ENCODE measurements around the gene MIP. TPM values are rescaled to one million over a fixed set of nuclear protein-coding genes. Genes with fewer than 3 reads are reported as not detected.
"Not testable (repeated sequence)": the region's sequence is repeated elsewhere in the genome, so short reads cannot be mapped to it uniquely, and the experiment has no call there.

The MIP gene
- total RNA-seq, 1 donor from 2014 or later: 0.24 TPM

GRCh38 chr12:56410768-56411167, 43.7 kb downstream of the MIP start:
- DNase-seq (ENCODE audit: low read depth): no peak

GRCh38 chr12:56408799-56409417, 45.5 kb downstream of the MIP start:
- no peak for DNase-seq (ENCODE audit: low read depth)

- DNase-seq (ENCODE audit: low read depth): not testable (repeated sequence)
These were observed 50.2 kb downstream of the MIP start for GRCh38 chr12:56404227-56404626.

GRCh38 chr12:56401612-56402011, 52.8 kb downstream of the MIP start:
- not testable (repeated sequence) for DNase-seq (ENCODE audit: low read depth)

- DNase-seq (ENCODE audit: low read depth): not testable (repeated sequence)
These were observed 53.3 kb downstream of the MIP start for GRCh38 chr12:56401125-56401524.

Other genes with a start within 250 kb of the MIP start
- gene RNF41, start 232.7 kb downstream of the MIP start, total RNA-seq: 90.4 and 121 TPM in 2 replicates
- 29.2 and 32.0 TPM in 2 replicates for gene NABP2, start 230.3 kb downstream of the MIP start, total RNA-seq
- not detected in 2 replicates for gene SLC39A5, start 224.6 kb downstream of the MIP start, total RNA-seq
- gene ANKRD52, start 196.3 kb downstream of the MIP start, total RNA-seq: 31.3 and 31.8 TPM in 2 replicates
- 87.8 and 112 TPM in 2 replicates for gene COQ10A, start 187.7 kb downstream of the MIP start, total RNA-seq
- 178 and 184 TPM in 2 replicates for gene CS, start 154.3 kb downstream of the MIP start, total RNA-seq
- gene CNPY2, start 138.7 kb downstream of the MIP start, total RNA-seq: 83.1 and 92.9 TPM in 2 replicates
- gene PAN2, start 120.7 kb downstream of the MIP start, total RNA-seq: 44.4 and 49.3 TPM in 2 replicates
- 0.51 TPM in 1 of 2 replicates, not detected in the other for gene IL23A, start 115.8 kb downstream of the MIP start, total RNA-seq
- gene STAT2, start 94.5 kb downstream of the MIP start, total RNA-seq: 196 and 202 TPM in 2 replicates
- not detected in 2 replicates for gene APOF, start 91.8 kb downstream of the MIP start, total RNA-seq
- 4.5 and 5.5 TPM in 2 replicates for gene TIMELESS, start 5.2 kb downstream of the MIP start, total RNA-seq
- gene SPRYD4, start 13.9 kb upstream of the MIP start, total RNA-seq: 2.1 and 2.4 TPM in 2 replicates
- not detected in 2 replicates for gene GLS2, start 33.5 kb upstream of the MIP start, total RNA-seq
- gene RBMS2, start 67.2 kb upstream of the MIP start, total RNA-seq: 9.2 and 9.7 TPM in 2 replicates
- gene BAZ2A, start 175.7 kb upstream of the MIP start, total RNA-seq: 23.2 and 27.0 TPM in 2 replicates
- gene ATP5F1B, start 191.3 kb upstream of the MIP start, total RNA-seq: 614 and 728 TPM in 2 replicates
- 73.5 and 82.2 TPM in 2 replicates for gene PTGES3, start 233.6 kb upstream of the MIP start, total RNA-seq